Stimulated activated CD4-positive, alpha-beta T cell treated with anti-CD3 and anti-CD28 coated beads, TNF-alpha, amount 100 ng/mL, for 24 hours (primary cell): ENCODE measurements around the gene C1QL1.
"Not testable (repeated sequence)": the region's sequence is repeated elsewhere in the genome, so short reads cannot be mapped to it uniquely, and the experiment has no call there.

Experiments used
- DNase-seq, 3 experiments: peaks; one replicate each; pipeline ENCODE4 v3.0.0-alpha.2; 2020; ENCODE audit warnings: low read depth in 3 of 3

C1QL1 gene

GRCh38 chr17:44961921-44962350 lies 6.2 kb downstream of the C1QL1 start:
- no peak for DNase-seq

GRCh38 chr17:44960691-44961090 lies 7.4 kb downstream of the C1QL1 start:
- no peak for DNase-seq

GRCh38 chr17:44959821-44960531 lies 8.1 kb downstream of the C1QL1 start:
- no peak for DNase-seq

GRCh38 chr17:44956998-44957981 lies 10.8 kb downstream of the C1QL1 start:
- DNase-seq: no peak

- DNase-seq: no peak
These were observed 12.3 kb downstream of the C1QL1 start for GRCh38 chr17:44955674-44956425.

GRCh38 chr17:44952946-44953475 lies 15.1 kb downstream of the C1QL1 start:
- no peak for DNase-seq

- DNase-seq: no peak
These were observed 19.7 kb downstream of the C1QL1 start for GRCh38 chr17:44948315-44948795.

GRCh38 chr17:44947461-44948314 lies 20.4 kb downstream of the C1QL1 start, which contains the start of gene KIF18B:
TSS of gene KIF18B (minus strand) at chr17:44947773. CDS start at chr17:44936344, 11,429 bp downstream.
- peak; percentile 74 to 94 (median 78) for DNase-seq

GRCh38 chr17:44945652-44946051 lies 22.5 kb downstream of the C1QL1 start:
- DNase-seq: not testable (repeated sequence)

- no peak for DNase-seq
These were observed 25.6 kb downstream of the C1QL1 start for GRCh38 chr17:44942456-44942855.

GRCh38 chr17:44941712-44942331 lies 26.3 kb downstream of the C1QL1 start:
- no peak for DNase-seq

GRCh38 chr17:44940768-44941167 lies 27.3 kb downstream of the C1QL1 start:
- DNase-seq: no peak

- no peak for DNase-seq
These were observed 27.8 kb downstream of the C1QL1 start for GRCh38 chr17:44940317-44940716.

GRCh38 chr17:44935116-44935515 lies 33.0 kb downstream of the C1QL1 start:
- no peak for DNase-seq

- no peak for DNase-seq
These were observed 33.4 kb downstream of the C1QL1 start for GRCh38 chr17:44934745-44935105.

- no peak for DNase-seq
These were observed 34.0 kb downstream of the C1QL1 start for GRCh38 chr17:44933824-44934744.

GRCh38 chr17:44932787-44933097 lies 35.4 kb downstream of the C1QL1 start:
- no peak for DNase-seq

- DNase-seq: no peak
These were observed 35.9 kb downstream of the C1QL1 start for GRCh38 chr17:44932096-44932786.

GRCh38 chr17:44931376-44931775 lies 36.7 kb downstream of the C1QL1 start:
- DNase-seq: no peak
